Lung (tissue), 12 donors: ENCODE results near the gene SP6. TPM values are rescaled to one million over a fixed set of nuclear protein-coding genes. Genes with fewer than 3 reads are reported as not detected.

Experiments
- ATAC-seq: fragments of 200-7000 bp; cut with Tn5 transposase; one replicate; pipeline ENCODE4 v1.9.1; 2020; ENCODE audit warnings: moderate number of reproducible peaks; ENCODE audit not compliant: insufficient read depth, low FRiP score
- DNase-seq, 3 donors: peaks; one replicate each; pipeline ENCODE4 v3.0.0-alpha.2; 2013 to 2017
- H3K27ac ChIP-seq, 2 donors: one replicate each; pipeline ENCODE4 v1.5.1; 2013; ENCODE audit warnings: mild to moderate bottlenecking in 2 of 2, moderate library complexity in 2 of 2, control low read depth in 1 of 2, inconsistent platforms in 1 of 2, low read depth in 1 of 2, low read length in 1 of 2
- H3K27me3 ChIP-seq, 3 donors: one replicate each; pipeline ENCODE4 v1.5.1; 2013; ENCODE audit warnings: low read length in 2 of 3; ENCODE audit not compliant: control insufficient read depth in 3 of 3, insufficient read depth in 3 of 3
- H3K36me3 ChIP-seq, 4 donors: one replicate each; pipeline ENCODE4 v1.5.1; 2013; ENCODE audit warnings: low read length in 4 of 4, mild to moderate bottlenecking in 1 of 4, moderate library complexity in 1 of 4; ENCODE audit not compliant: control insufficient read depth in 4 of 4, insufficient read depth in 4 of 4
- H3K4me1 ChIP-seq, 5 donors: one replicate each; pipeline ENCODE4 v1.5.1; 2013; ENCODE audit warnings: low read length in 5 of 5, mild to moderate bottlenecking in 2 of 5, moderate library complexity in 1 of 5; ENCODE audit not compliant: control insufficient read depth in 5 of 5, insufficient read depth in 5 of 5
- H3K4me3 ChIP-seq: one replicate; pipeline ENCODE4 v1.5.1; 2013; ENCODE audit warnings: mild to moderate bottlenecking, control low read depth, moderate library complexity
- H3K9ac ChIP-seq, 2 donors: one replicate each; pipeline ENCODE4 v1.5.1; 2013; ENCODE audit warnings: low read length in 2 of 2, control low read depth in 1 of 2; ENCODE audit not compliant: insufficient read depth in 1 of 2
- H3K9me3 ChIP-seq, 4 donors: one replicate each; pipeline ENCODE4 v1.5.1; 2013; ENCODE audit warnings: low read length in 3 of 4, mild to moderate bottlenecking in 1 of 4, moderate library complexity in 1 of 4; ENCODE audit not compliant: control insufficient read depth in 4 of 4, insufficient read depth in 3 of 4
- WGBS, 2 donors: extraction: QIAGEN DNeasy Blood & Tissue Kit; methylation state at CpG; one replicate each; pipeline ENCODE4 v1.1.7; 2013; 5-methylcytosine and 5-hydroxymethylcytosine counted together
- polyA plus RNA-seq, 2 donors: library from polyadenylated mRNA; stranded (reverse); fragments of 200-250 nt; gene quantifications; one replicate each; pipeline ENCODE4 v1.2.1, GENCODE V29; 2013
- total RNA-seq, 2 donors: library from RNA; depleted of rRNA in 1 of 2; stranded (reverse); fragments of >200 nt in 1 of 2; gene quantifications; one replicate each; pipeline ENCODE4 v1.2.1, GENCODE V29; 2014 to 2021
- TF ChIP-seq, protein P1 (sequence below): IDR thresholded peaks from 2 replicates; pipeline ENCODE4 v1.5.1; 2012; ENCODE audit warnings: mild to moderate bottlenecking; ENCODE audit errors: control extremely low read depth, extremely low read depth
- donor health status: control.
- donor health status: control.
- donor health status: Bipolar disorder and iron deficiency.
- donor health status: healthy.
- donor health status: DM: yes; HTN: yes; CAD: no.

SP6 gene
- total and polyA plus RNA-seq, 4 donors, result 2.3 to 4.5 (median 3.5) TPM

DNA sequence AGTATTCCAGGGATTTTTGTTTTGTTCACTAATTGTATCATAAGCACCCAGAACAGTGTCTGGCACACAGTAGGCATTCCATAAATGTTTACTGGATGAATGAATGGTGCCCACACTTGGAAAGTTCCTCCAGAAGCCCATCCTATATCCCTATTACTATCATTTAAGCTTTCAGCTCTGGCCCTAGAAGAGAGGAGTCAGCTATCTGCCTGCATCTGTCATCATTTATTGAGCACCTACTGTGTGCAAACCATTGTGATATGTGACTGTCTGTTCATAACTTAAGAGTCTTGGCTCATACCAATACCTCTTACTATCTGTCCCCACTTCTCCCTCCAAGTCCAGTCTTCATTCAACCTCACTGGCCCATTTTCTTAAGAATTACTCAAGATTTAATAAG is 20.1 kb upstream of the SP6 start:
- H3K27me3 ChIP-seq, result peaks cover 0 to 23% (median 13%) of the 10 kb centered on the region in 3 donors
- ATAC-seq, result no peak
- TF ChIP-seq, protein P1, sequence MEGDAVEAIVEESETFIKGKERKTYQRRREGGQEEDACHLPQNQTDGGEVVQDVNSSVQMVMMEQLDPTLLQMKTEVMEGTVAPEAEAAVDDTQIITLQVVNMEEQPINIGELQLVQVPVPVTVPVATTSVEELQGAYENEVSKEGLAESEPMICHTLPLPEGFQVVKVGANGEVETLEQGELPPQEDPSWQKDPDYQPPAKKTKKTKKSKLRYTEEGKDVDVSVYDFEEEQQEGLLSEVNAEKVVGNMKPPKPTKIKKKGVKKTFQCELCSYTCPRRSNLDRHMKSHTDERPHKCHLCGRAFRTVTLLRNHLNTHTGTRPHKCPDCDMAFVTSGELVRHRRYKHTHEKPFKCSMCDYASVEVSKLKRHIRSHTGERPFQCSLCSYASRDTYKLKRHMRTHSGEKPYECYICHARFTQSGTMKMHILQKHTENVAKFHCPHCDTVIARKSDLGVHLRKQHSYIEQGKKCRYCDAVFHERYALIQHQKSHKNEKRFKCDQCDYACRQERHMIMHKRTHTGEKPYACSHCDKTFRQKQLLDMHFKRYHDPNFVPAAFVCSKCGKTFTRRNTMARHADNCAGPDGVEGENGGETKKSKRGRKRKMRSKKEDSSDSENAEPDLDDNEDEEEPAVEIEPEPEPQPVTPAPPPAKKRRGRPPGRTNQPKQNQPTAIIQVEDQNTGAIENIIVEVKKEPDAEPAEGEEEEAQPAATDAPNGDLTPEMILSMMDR, result no peak
- H3K4me1 ChIP-seq, result peaks cover 0 to 33% (median 0%) of the 10 kb centered on the region in 5 donors
- no peak overlapping the region for H3K9ac ChIP-seq
- no peaks in the 10 kb centered on the region for H3K36me3 ChIP-seq
- no peak overlapping the region for H3K27ac ChIP-seq
- no peak overlapping the region for H3K4me3 ChIP-seq
- H3K9me3 ChIP-seq, result peaks cover 0 to 3% (median 0%) of the 10 kb centered on the region in 4 donors
- DNase-seq, result no peak

- H3K27me3 ChIP-seq, result peaks cover 0 to 23% (median 13%) of the 10 kb centered on the region in 3 donors
- no peaks in the 10 kb centered on the region for H3K36me3 ChIP-seq
- no peak overlapping the region for H3K27ac ChIP-seq
- H3K4me3 ChIP-seq, result no peak overlapping the region
- no peak for ATAC-seq
- no peak for DNase-seq
- 58 to 90% methylated on average over 1 of the region's 1 CpG for WGBS, 2 donors
- peaks cover 0 to 3% (median 0%) of the 10 kb centered on the region in 4 donors for H3K9me3 ChIP-seq
- no peak overlapping the region for H3K9ac ChIP-seq
- H3K4me1 ChIP-seq, result peaks cover 0 to 33% (median 0%) of the 10 kb centered on the region in 5 donors
- TF ChIP-seq, protein P1, result no peak
Observed at GRCh38 chr17:47870056-47870455, 19.1 kb upstream of the SP6 start.

- H3K4me3 ChIP-seq, result no peak overlapping the region
- TF ChIP-seq, protein P1, result no peak
- H3K9ac ChIP-seq, result no peak overlapping the region
- H3K36me3 ChIP-seq, result no peaks in the 10 kb centered on the region
- WGBS, 2 donors, result 59 to 78% methylated on average over 2 of the region's 2 CpGs
- H3K27ac ChIP-seq, result no peak overlapping the region
- ATAC-seq (no peak), DNase-seq (no peak)
- peaks cover 0 to 3% (median 0%) of the 10 kb centered on the region in 4 donors for H3K9me3 ChIP-seq
- peaks cover 0 to 23% (median 13%) of the 10 kb centered on the region in 3 donors for H3K27me3 ChIP-seq
- H3K4me1 ChIP-seq, result peaks cover 0 to 28% (median 0%) of the 10 kb centered on the region in 5 donors
Observed at GRCh38 chr17:47869114-47869513, 18.2 kb upstream of the SP6 start.
